Measurements from ENCODE around the gene PCDHB7. TPM values are rescaled to one million over a fixed set of nuclear protein-coding genes. Genes with fewer than 3 reads are reported as not detected.
"Not testable (repeated sequence)": the region's sequence is repeated elsewhere in the genome, so short reads cannot be mapped to it uniquely, and the experiment has no call there.

PCDHB7 gene
- total RNA-seq, 1 donor from 2014 or later, result 1.8 TPM

DNA sequence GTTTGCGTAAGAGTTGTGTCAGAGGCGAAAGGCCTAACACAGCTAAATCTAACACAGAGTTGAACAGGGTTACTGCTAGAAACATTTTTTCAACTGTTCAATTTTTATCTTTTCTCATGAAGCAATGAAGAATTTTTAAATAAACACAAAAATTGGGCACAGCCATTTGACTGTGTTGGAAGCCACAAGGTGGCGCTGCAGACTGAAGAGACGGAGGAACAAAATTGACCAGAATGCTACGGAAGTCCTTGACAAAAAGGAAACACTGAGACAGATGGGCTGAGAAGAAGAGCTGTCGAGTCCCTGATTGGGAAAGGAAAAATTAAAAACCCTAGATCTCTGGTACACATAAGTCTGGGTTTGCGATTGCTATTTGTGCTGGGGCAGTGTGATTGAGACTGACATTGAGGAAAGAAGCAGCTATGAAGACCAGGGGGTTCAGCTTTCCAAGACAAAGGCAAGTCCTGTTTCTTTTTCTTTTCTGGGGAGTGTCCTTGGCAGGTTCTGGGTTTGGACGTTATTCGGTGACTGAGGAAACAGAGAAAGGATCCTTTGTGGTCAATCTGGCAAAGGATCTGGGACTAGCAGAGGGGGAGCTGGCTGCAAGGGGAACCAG is 14.6 kb downstream of the PCDHB7 start, which contains the start of gene PCDHB9:
Gene PCDHB9 (plus strand): TSS at position 265 of the 616 bp plus-strand sequence. CDS start 158 bp downstream, at position 423.
- no peak for DNase-seq (ENCODE audit: low spot score in 2 of 2, unreplicated experiment in 2 of 2)

DNA sequence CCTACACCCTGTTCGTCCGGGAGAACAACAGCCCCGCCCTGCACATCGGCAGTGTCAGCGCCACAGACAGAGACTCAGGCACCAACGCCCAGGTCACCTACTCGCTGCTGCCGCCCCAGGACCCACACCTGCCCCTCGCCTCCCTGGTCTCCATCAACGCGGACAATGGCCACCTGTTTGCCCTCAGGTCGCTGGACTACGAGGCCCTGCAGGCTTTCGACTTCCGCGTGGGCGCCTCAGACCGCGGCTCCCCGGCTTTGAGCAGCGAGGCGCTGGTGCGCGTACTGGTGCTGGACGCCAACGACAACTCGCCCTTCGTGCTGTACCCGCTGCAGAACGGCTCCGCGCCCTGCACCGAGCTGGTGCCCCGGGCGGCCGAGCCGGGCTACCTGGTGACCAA is 16.2 kb downstream of the PCDHB7 start:
- H3K27me3 Mint-ChIP-seq (ENCODE audit: low read depth); H3K27ac Mint-ChIP-seq; H3K4me3 Mint-ChIP-seq; DNase-seq (ENCODE audit: low spot score in 2 of 2, unreplicated experiment in 2 of 2); H3K4me1 Mint-ChIP-seq: not testable (repeated sequence)
- Mint-ChIP-seq H3K36me3 (peaks cover 63% of the 10 kb centered on the region), H3K9me3 (peaks cover 62% of the 10 kb centered on the region)

More for the DNA sequence above, 14.6 kb downstream of the PCDHB7 start, which contains the start of gene PCDHB9:
- TF ChIP-seq, protein P1, sequence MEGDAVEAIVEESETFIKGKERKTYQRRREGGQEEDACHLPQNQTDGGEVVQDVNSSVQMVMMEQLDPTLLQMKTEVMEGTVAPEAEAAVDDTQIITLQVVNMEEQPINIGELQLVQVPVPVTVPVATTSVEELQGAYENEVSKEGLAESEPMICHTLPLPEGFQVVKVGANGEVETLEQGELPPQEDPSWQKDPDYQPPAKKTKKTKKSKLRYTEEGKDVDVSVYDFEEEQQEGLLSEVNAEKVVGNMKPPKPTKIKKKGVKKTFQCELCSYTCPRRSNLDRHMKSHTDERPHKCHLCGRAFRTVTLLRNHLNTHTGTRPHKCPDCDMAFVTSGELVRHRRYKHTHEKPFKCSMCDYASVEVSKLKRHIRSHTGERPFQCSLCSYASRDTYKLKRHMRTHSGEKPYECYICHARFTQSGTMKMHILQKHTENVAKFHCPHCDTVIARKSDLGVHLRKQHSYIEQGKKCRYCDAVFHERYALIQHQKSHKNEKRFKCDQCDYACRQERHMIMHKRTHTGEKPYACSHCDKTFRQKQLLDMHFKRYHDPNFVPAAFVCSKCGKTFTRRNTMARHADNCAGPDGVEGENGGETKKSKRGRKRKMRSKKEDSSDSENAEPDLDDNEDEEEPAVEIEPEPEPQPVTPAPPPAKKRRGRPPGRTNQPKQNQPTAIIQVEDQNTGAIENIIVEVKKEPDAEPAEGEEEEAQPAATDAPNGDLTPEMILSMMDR (IDR thresholded peaks at IDR 0.05; ENCODE audit: unreplicated experiment), result peak; percentile 60
- no peaks in the 10 kb centered on the region for H3K27me3 Mint-ChIP-seq (ENCODE audit: low read depth)
- H3K4me1 Mint-ChIP-seq, result no peaks in the 10 kb centered on the region
- H3K36me3 Mint-ChIP-seq, result peaks cover 66% of the 10 kb centered on the region
- peaks cover 66% of the 10 kb centered on the region for H3K9me3 Mint-ChIP-seq
- H3K27ac Mint-ChIP-seq, result peak within 1 kb of the TSS; percentile 48
- peak within 1 kb of the TSS; percentile 59 for H3K4me3 Mint-ChIP-seq

DNA sequence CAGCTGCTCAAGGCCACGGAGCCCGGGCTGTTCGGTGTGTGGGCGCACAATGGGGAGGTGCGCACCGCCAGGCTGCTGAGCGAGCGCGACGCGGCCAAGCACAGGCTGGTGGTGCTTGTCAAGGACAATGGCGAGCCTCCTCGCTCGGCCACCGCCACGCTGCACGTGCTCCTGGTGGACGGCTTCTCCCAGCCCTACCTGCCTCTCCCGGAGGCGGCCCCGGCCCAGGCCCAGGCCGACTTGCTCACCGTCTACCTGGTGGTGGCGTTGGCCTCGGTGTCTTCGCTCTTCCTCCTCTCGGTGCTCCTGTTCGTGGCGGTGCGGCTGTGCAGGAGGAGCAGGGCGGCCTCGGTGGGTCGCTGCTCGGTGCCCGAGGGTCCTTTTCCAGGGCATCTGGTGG is 16.7 kb downstream of the PCDHB7 start:
- H3K27ac Mint-ChIP-seq; H3K4me1 Mint-ChIP-seq; DNase-seq (ENCODE audit: low spot score in 2 of 2, unreplicated experiment in 2 of 2); H3K27me3 Mint-ChIP-seq (ENCODE audit: low read depth); H3K4me3 Mint-ChIP-seq: not testable (repeated sequence)
- Mint-ChIP-seq H3K9me3 (peaks cover 61% of the 10 kb centered on the region), H3K36me3 (peaks cover 63% of the 10 kb centered on the region)

DNA sequence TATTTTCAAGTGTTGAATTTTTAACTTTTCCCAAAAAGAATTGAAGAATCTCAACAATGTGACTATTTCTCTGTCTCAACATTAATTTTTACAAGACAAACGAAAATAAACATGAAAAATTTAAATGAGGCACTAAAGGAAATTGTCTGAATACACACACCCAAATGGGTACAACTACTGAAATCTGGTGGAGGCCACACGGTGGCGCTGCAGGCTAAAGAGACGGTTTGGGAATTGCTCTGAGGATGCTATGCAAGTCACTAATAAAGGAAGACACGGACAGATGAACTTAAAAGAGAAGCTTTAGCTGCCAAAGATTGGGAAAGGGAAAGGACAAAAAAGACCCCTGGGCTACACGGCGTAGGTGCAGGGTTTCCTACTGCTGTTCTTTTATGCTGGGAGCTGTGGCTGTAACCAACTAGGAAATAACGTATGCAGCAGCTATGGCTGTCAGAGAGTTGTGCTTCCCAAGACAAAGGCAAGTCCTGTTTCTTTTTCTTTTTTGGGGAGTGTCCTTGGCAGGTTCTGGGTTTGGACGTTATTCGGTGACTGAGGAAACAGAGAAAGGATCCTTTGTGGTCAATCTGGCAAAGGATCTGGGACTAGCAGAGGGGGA is 19.8 kb downstream of the PCDHB7 start, which contains the start of gene PCDHB10:
Gene PCDHB10 (plus strand): TSS at position 244 of the 616 bp plus-strand sequence. CDS start 200 bp downstream, at position 444.
- TF ChIP-seq, protein P1 (IDR thresholded peaks at IDR 0.05; ENCODE audit: unreplicated experiment), result peak; percentile 28
- DNase-seq (ENCODE audit: low spot score in 2 of 2, unreplicated experiment in 2 of 2), result no peak
- Mint-ChIP-seq H3K36me3 (peaks cover 54% of the 10 kb centered on the region), H3K27me3 (ENCODE audit: low read depth) (no peaks in the 10 kb centered on the region), H3K9me3 (peaks cover 55% of the 10 kb centered on the region), H3K4me1 (no peaks in the 10 kb centered on the region), H3K27ac (no peak within 1 kb of the TSS), H3K4me3 (peak within 1 kb of the TSS; percentile 46)

DNA sequence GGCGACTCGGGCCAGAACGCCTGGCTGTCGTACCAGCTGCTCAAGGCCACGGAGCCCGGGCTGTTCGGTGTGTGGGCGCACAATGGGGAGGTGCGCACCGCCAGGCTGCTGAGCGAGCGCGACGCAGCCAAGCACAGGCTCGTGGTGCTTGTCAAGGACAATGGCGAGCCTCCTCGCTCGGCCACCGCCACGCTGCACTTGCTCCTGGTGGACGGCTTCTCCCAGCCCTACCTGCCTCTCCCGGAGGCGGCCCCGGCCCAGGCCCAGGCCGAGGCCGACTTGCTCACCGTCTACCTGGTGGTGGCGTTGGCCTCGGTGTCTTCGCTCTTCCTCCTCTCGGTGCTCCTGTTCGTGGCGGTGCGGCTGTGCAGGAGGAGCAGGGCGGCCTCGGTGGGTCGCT is 21.9 kb downstream of the PCDHB7 start:
- H3K4me1 Mint-ChIP-seq; H3K4me3 Mint-ChIP-seq; DNase-seq (ENCODE audit: low spot score in 2 of 2, unreplicated experiment in 2 of 2); H3K27ac Mint-ChIP-seq; H3K27me3 Mint-ChIP-seq (ENCODE audit: low read depth): not testable (repeated sequence)
- peaks cover 65% of the 10 kb centered on the region for H3K9me3 Mint-ChIP-seq
- H3K36me3 Mint-ChIP-seq, result peaks cover 56% of the 10 kb centered on the region

DNA sequence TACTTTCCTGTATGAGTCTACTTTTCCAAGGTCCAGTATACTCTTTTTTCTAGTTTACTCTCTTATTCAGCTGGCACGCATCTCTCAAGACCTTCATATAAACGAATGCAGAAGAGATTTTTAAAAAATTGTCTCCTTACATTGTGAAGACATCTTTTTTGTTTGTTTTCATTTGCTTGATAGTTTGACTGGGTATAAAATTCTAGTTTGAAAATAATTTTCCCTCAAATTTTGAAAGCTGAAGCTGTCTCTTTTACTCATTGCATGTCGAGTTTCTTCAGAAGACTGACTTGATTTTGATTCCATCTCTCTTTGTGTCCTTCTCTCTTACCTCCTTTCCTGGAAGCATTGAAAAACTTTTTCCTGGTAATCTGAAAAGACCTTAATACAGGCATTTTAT is 23.9 kb downstream of the PCDHB7 start:
- DNase-seq (ENCODE audit: low spot score in 2 of 2, unreplicated experiment in 2 of 2), result no peak
- Mint-ChIP-seq H3K4me1 (no peaks in the 10 kb centered on the region), H3K27me3 (ENCODE audit: low read depth) (no peaks in the 10 kb centered on the region), H3K27ac (no peak overlapping the region), H3K9me3 (peaks cover 73% of the 10 kb centered on the region), H3K36me3 (peaks cover 65% of the 10 kb centered on the region), H3K4me3 (no peak overlapping the region)
- TF ChIP-seq, protein P1 (IDR thresholded peaks at IDR 0.05; ENCODE audit: unreplicated experiment), result no peak
